ENCODE measurements around the gene RNF222.

DNA sequence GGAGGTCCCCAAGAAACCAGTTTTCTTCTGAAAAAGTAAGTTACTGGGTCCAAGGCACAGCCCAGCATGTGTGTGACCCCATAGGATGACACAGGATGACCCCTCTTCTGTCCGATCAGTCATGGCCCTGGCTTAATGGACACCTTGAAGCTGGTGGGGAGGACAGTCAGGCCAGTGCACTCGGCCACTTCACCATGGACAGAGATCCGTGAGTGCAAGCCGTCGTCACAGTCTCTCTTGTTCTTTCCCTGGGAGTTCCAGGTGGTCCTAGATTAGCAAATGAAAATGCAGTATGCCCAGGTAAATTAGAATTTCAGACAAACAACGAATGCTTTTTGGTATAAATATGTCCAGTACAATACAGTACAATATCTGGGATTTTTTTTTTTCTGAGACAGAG is 1.4 kb upstream of the RNF222 start:
- TF ChIP-seq, protein P1, sequence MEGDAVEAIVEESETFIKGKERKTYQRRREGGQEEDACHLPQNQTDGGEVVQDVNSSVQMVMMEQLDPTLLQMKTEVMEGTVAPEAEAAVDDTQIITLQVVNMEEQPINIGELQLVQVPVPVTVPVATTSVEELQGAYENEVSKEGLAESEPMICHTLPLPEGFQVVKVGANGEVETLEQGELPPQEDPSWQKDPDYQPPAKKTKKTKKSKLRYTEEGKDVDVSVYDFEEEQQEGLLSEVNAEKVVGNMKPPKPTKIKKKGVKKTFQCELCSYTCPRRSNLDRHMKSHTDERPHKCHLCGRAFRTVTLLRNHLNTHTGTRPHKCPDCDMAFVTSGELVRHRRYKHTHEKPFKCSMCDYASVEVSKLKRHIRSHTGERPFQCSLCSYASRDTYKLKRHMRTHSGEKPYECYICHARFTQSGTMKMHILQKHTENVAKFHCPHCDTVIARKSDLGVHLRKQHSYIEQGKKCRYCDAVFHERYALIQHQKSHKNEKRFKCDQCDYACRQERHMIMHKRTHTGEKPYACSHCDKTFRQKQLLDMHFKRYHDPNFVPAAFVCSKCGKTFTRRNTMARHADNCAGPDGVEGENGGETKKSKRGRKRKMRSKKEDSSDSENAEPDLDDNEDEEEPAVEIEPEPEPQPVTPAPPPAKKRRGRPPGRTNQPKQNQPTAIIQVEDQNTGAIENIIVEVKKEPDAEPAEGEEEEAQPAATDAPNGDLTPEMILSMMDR (IDR thresholded peaks at IDR 0.05): no peak
- TF ChIP-seq POLR2A (IDR thresholded peaks at IDR 0.05) (no peak), POLR2AphosphoS5 (IDR thresholded peaks at IDR 0.05) (no peak)

All from stomach (tissue), 4 donors.